GM10266 (cell line): ENCODE measurements around the gene CEACAM5.
"Not testable (repeated sequence)": the region's sequence is repeated elsewhere in the genome, so short reads cannot be mapped to it uniquely, and the experiment has no call there.

Experiments
- DNase-seq: peaks from one replicate; pipeline ENCODE4 v3.0.0; 2012; ENCODE audit errors: extremely low spot score
- CTCF ChIP-seq: IDR thresholded peaks from 2 replicates; pipeline ENCODE4 v1.5.1; 2012; ENCODE audit warnings: mild to moderate bottlenecking, low read depth; ENCODE audit not compliant: control insufficient read depth, insufficient read depth; ENCODE audit errors: missing control alignments

The CEACAM5 gene

GRCh38 chr19:41707502-41707812 lies 969 bp upstream of the CEACAM5 start:
- no peak for DNase-seq
- TF ChIP-seq CTCF = no peak

- DNase-seq = no peak
Observed at GRCh38 chr19:41707871-41708371, 505 bp upstream of the CEACAM5 start.

GRCh38 chr19:41709516-41709915 lies 1.1 kb downstream of the CEACAM5 start:
- DNase-seq = not testable (repeated sequence)

More at GRCh38 chr19:41707871-41708371, 505 bp upstream of the CEACAM5 start:
- TF ChIP-seq CTCF = no peak

GRCh38 chr19:41709951-41710645 lies 1.7 kb downstream of the CEACAM5 start:
- DNase-seq = no peak
- TF ChIP-seq CTCF = no peak

- no peak for DNase-seq
- TF ChIP-seq CTCF = no peak
Observed at GRCh38 chr19:41711376-41712261, 3.2 kb downstream of the CEACAM5 start.

- TF ChIP-seq CTCF = no peak
- no peak for DNase-seq
Observed at GRCh38 chr19:41714598-41714997, 6.2 kb downstream of the CEACAM5 start.

- no peak for TF ChIP-seq CTCF
Observed at GRCh38 chr19:41718761-41719160, 10.3 kb downstream of the CEACAM5 start.

More at GRCh38 chr19:41718761-41719160, 10.3 kb downstream of the CEACAM5 start:
- no peak for DNase-seq
